Measurements from ENCODE around the gene KCNH8.
A peak's percentile ranks its signal among the peaks of the same experiment; 100 is the strongest.

KCNH8 gene

GRCh38 chr3:19110335-19110895 lies 37.9 kb upstream of the KCNH8 start:
- TF ChIP-seq CTCF (IDR thresholded peaks at IDR 0.05; ENCODE audit: control extremely low read depth, extremely low read depth, low read depth, missing control alignments) = no peak
- CTCF ChIA-PET = no interaction called here

GRCh38 chr3:19114461-19114860 lies 33.8 kb upstream of the KCNH8 start:
- TF ChIP-seq CTCF (IDR thresholded peaks at IDR 0.05; ENCODE audit: control extremely low read depth, extremely low read depth, low read depth, missing control alignments) = no peak
- ChIA-PET CTCF (no interaction called here), POLR2A (no interaction called here)
- no peak for DNase-seq (ENCODE audit: extremely low spot score)

More at GRCh38 chr3:19110335-19110895, 37.9 kb upstream of the KCNH8 start:
- DNase-seq (ENCODE audit: extremely low spot score) = no peak
- POLR2A ChIA-PET = no interaction called here

- ChIA-PET POLR2A (no interaction called here), CTCF (no interaction called here)
- TF ChIP-seq CTCF (IDR thresholded peaks at IDR 0.05; ENCODE audit: control extremely low read depth, extremely low read depth, low read depth, missing control alignments) = no peak
- DNase-seq (ENCODE audit: extremely low spot score) = no peak
Measured at GRCh38 chr3:19116239-19116638, 32.1 kb upstream of the KCNH8 start.

- POLR2A ChIA-PET = no interaction called here
- no peak for TF ChIP-seq CTCF (IDR thresholded peaks at IDR 0.05; ENCODE audit: control extremely low read depth, extremely low read depth, low read depth, missing control alignments)
- CTCF ChIA-PET = interaction anchor here (1.1 kb wide), 1 partner anchor 51 kb away, joined by 3 read pairs; no protein-coding TSS in a partner anchor
- DNase-seq (ENCODE audit: extremely low spot score) = no peak
Measured at GRCh38 chr3:19124752-19125151, 23.6 kb upstream of the KCNH8 start.

- ChIA-PET CTCF (interaction anchor here (1.2 kb wide), 1 partner anchor 12 kb away, joined by 4 read pairs; no protein-coding TSS in a partner anchor), POLR2A (no interaction called here)
- no peak for TF ChIP-seq CTCF (IDR thresholded peaks at IDR 0.05; ENCODE audit: control extremely low read depth, extremely low read depth, low read depth, missing control alignments)
- DNase-seq (ENCODE audit: extremely low spot score) = no peak
Measured at GRCh38 chr3:19139863-19140262, 8.4 kb upstream of the KCNH8 start.

GRCh38 chr3:19146685-19147650 lies 1.3 kb upstream of the KCNH8 start:
- POLR2A ChIA-PET = no interaction called here
- TF ChIP-seq CTCF (IDR thresholded peaks at IDR 0.05; ENCODE audit: control extremely low read depth, extremely low read depth, low read depth, missing control alignments) = peak; percentile 38
- DNase-seq (ENCODE audit: extremely low spot score) = peak; percentile 68
- CTCF ChIA-PET = interaction anchor here (0.7 to 1.4 kb wide), 4 partner anchors 9 to 29 kb away, joined by 3 to 4 read pairs (median 3); no protein-coding TSS in a partner anchor

Measured in GM10248 (cell line).